HepG2 (cell line): ENCODE measurements around the gene SLC28A1. TPM values are rescaled to one million over a fixed set of nuclear protein-coding genes. Genes with fewer than 3 reads are reported as not detected.

Source experiments
- ARID2 ChIP-seq: sonication (generic); formaldehyde crosslinking; IDR thresholded peaks from 2 replicates; pipeline ENCODE4 v1.8.1; 2022; ENCODE audit warnings: mild to moderate bottlenecking, missing genetic modification reagents, borderline replicate concordance
- FOXA3 ChIP-seq: IDR thresholded peaks from 2 replicates; pipeline ENCODE4 v1.6.1; 2016; ENCODE audit warnings: missing genetic modification reagents, missing compliant biosample characterization
- HNRNPK ChIP-seq: fragments of 200-400 bp; formaldehyde crosslinking; IDR thresholded peaks from 2 replicates; pipeline ENCODE4 v1.6.1; 2018; ENCODE audit warnings: low read length, low read depth, moderate library complexity, mild to moderate bottlenecking; ENCODE audit not compliant: poor library complexity, severe bottlenecking
- HOXA9 ChIP-seq: sonication (generic); formaldehyde crosslinking; IDR thresholded peaks from 2 replicates; pipeline ENCODE4 v1.8.1; 2022; ENCODE audit warnings: missing genetic modification reagents, mild to moderate bottlenecking, moderate library complexity, borderline replicate concordance
- KMT2A ChIP-seq: sonication (generic); formaldehyde crosslinking; IDR thresholded peaks from 2 replicates; pipeline ENCODE4 v1.4.0; 2020; ENCODE audit warnings: missing genetic modification reagents
- POLR2G ChIP-seq: fragments of 200-400 bp; formaldehyde crosslinking; IDR thresholded peaks from 2 replicates; pipeline ENCODE4 v1.6.1; 2018; ENCODE audit warnings: mild to moderate bottlenecking, low read depth, low read length, moderate library complexity
- RCOR2 ChIP-seq: IDR thresholded peaks from 2 replicates; pipeline ENCODE4 v1.6.1; 2016; ENCODE audit warnings: missing biosample characterization, missing genetic modification reagents
- TBL1XR1 ChIP-seq: fragments of 150-350 bp; IDR thresholded peaks from 2 replicates; pipeline ENCODE4 v1.6.1; 2014; ENCODE audit warnings: borderline replicate concordance, low read length; ENCODE audit not compliant: partially characterized antibody
- TCF12 ChIP-seq, 2 experiments: fragments of 450-650 bp in 1 of 2; sonication (generic) in 1 of 2; formaldehyde crosslinking in 1 of 2; IDR thresholded peaks; 2 replicates each; pipeline versions ENCODE4 v1.6.1 to v1.8.0; 2017 to 2022; ENCODE audit warnings: antibody characterized with exemption in 1 of 2, mild to moderate bottlenecking in 1 of 2, missing genetic modification reagents in 1 of 2, moderate library complexity in 1 of 2
- ZNF251 ChIP-seq: sonication (generic); formaldehyde crosslinking; IDR thresholded peaks from 2 replicates; pipeline ENCODE4 v1.9.0; 2021; ENCODE audit warnings: mild to moderate bottlenecking, missing genetic modification reagents
- ZNF629 ChIP-seq: sonication (generic); formaldehyde crosslinking; conservative IDR thresholded peaks from 2 replicates; pipeline ENCODE4 v1.5.0; 2020; ENCODE audit warnings: missing genetic modification reagents
- ZNF737 ChIP-seq: sonication (generic); formaldehyde crosslinking; IDR thresholded peaks from 2 replicates; pipeline ENCODE4 v1.5.0; 2020; ENCODE audit warnings: missing genetic modification reagents, mild to moderate bottlenecking, borderline replicate concordance
- polyA plus RNA-seq, 8 experiments: library from polyadenylated mRNA; depleted of rRNA in 3 of 8; stranded (reverse) in 7 of 8; unstranded in 1 of 8; fragments of >200 nt; fragmentation: Illumina TruSeq in 4 of 8; extraction: Trizol in 4 of 8; gene quantifications; 2 replicates each; pipeline versions ENCODE4 v1.2.1 to v1.2.3, GENCODE V29; 2011 to 2016; ENCODE audit warnings: low read depth in 4 of 8, missing spikeins in 1 of 8, mixed read lengths in 1 of 8; ENCODE audit not compliant: insufficient read depth in 1 of 8
- total RNA-seq, 5 experiments: library from RNA; depleted of rRNA; stranded (reverse); fragments of >200 nt; fragmentation: Illumina TruSeq; extraction: Trizol; gene quantifications; 2 replicates each; pipeline ENCODE4 v1.2.3, GENCODE V29; 2016; ENCODE audit warnings: low read depth in 1 of 5
- TF ChIP-seq, protein P1 (sequence below): sonication (generic); formaldehyde crosslinking; IDR thresholded peaks from one replicate; pipeline ENCODE4 v1.5.1; 2020; ENCODE audit warnings: mild to moderate bottlenecking, missing genetic modification reagents; ENCODE audit errors: not compliant biosample characterization

The SLC28A1 gene
- total and polyA plus RNA-seq, 2 of the 13 experiments (the other 11 are each of a cell fraction or from before 2014, with no cell fraction given), result 0.31 to 5.8 TPM

DNA sequence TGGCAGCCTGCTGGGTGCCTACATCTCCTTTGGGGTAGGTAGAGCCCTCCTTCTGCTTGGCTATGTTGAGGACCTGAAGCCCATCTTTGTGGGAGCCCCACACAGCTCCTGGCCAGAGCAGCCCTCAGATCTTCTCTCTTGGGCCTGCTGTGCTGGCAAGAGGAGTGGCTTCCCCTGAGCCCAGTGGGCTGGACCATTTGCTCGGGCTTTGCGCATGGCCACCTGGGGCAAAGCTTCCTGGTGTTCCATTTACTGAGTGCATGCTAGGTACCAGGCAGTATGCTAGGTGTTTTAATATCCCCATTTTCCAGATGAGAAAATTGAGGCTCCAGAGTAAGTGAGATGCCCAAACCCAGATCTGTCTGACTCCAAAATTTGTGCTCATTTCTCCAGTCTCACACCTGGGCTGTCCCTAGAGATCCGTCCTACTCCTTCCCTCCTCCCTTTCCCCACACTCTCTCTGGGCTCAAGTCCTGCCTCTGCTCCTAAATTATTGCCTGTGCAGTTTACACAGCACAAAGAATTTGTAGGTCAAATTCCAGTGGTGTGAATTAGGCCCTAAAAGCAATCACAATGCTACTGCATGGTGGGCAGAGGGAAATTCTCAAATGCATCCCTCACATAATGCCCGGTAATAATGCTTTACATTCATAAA, 39.7 kb downstream of the SLC28A1 start (continued):
- TF ChIP-seq, protein P1, sequence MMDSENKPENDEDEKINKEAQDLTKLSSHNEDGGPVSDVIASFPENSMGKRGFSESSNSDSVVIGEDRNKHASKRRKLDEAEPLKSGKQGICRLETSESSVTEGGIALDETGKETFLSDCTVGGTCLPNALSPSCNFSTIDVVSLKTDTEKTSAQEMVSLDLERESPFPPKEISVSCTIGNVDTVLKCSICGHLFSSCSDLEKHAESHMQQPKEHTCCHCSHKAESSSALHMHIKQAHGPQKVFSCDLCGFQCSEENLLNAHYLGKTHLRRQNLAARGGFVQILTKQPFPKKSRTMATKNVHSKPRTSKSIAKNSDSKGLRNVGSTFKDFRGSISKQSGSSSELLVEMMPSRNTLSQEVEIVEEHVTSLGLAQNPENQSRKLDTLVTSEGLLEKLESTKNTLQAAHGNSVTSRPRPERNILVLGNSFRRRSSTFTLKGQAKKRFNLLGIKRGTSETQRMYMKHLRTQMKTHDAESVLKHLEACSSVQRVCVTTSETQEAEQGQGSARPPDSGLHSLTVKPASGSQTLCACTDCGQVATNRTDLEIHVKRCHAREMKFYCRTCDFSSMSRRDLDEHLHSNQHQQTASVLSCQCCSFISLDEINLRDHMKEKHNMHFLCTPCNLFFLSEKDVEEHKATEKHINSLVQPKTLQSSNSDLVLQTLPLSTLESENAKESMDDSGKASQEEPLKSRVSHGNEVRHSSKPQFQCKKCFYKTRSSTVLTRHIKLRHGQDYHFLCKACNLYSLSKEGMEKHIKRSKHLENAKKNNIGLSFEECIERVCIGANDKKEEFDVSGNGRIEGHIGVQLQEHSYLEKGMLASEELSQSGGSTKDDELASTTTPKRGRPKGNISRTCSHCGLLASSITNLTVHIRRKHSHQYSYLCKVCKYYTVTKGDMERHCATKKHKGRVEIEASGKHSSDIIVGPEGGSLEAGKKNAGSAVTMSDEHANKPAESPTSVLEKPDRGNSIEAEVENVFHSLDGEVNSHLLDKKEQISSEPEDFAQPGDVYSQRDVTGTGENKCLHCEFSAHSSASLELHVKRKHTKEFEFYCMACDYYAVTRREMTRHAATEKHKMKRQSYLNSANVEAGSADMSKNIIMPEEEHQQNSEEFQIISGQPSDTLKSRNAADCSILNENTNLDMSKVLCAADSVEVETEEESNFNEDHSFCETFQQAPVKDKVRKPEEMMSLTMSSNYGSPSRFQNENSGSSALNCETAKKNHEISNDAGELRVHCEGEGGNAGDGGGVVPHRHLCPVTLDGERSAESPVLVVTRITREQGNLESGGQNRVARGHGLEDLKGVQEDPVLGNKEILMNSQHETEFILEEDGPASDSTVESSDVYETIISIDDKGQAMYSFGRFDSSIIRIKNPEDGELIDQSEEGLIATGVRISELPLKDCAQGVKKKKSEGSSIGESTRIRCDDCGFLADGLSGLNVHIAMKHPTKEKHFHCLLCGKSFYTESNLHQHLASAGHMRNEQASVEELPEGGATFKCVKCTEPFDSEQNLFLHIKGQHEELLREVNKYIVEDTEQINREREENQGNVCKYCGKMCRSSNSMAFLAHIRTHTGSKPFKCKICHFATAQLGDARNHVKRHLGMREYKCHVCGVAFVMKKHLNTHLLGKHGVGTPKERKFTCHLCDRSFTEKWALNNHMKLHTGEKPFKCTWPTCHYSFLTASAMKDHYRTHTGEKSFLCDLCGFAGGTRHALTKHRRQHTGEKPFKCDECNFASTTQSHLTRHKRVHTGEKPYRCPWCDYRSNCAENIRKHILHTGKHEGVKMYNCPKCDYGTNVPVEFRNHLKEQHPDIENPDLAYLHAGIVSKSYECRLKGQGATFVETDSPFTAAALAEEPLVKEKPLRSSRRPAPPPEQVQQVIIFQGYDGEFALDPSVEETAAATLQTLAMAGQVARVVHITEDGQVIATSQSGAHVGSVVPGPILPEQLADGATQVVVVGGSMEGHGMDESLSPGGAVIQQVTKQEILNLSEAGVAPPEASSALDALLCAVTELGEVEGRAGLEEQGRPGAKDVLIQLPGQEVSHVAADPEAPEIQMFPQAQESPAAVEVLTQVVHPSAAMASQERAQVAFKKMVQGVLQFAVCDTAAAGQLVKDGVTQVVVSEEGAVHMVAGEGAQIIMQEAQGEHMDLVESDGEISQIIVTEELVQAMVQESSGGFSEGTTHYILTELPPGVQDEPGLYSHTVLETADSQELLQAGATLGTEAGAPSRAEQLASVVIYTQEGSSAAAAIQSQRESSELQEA, result no peak
- TF ChIP-seq KMT2A (CRISPR knock-in tag), result no peak
- TF ChIP-seq FOXA3 (CRISPR knock-in tag), result no peak
- peak; percentile 91 for TF ChIP-seq ZNF629 (CRISPR knock-in tag)
- TF ChIP-seq RCOR2, result peak; percentile 47; the same call in 1 of the 2 replicates
- TF ChIP-seq TCF12 (IDR thresholded peaks at IDR 0.05), result no peak
- no peak for TF ChIP-seq TCF12 (CRISPR knock-in tag; IDR thresholded peaks at IDR 0.05)
- no peak for TF ChIP-seq HNRNPK
- TF ChIP-seq ZNF251, result no peak
- TF ChIP-seq ZNF737 (CRISPR knock-in tag), result no peak
- no peak for TF ChIP-seq TBL1XR1
- TF ChIP-seq POLR2G, result no peak
- TF ChIP-seq ARID2 (CRISPR knock-in tag), result no peak
- TF ChIP-seq HOXA9 (CRISPR knock-in tag), result no peak
